ENCODE results near the gene SERINC5.
"Not testable (repeated sequence)": the region's sequence is repeated elsewhere in the genome, so short reads cannot be mapped to it uniquely, and the experiment has no call there.

Gene SERINC5

DNA sequence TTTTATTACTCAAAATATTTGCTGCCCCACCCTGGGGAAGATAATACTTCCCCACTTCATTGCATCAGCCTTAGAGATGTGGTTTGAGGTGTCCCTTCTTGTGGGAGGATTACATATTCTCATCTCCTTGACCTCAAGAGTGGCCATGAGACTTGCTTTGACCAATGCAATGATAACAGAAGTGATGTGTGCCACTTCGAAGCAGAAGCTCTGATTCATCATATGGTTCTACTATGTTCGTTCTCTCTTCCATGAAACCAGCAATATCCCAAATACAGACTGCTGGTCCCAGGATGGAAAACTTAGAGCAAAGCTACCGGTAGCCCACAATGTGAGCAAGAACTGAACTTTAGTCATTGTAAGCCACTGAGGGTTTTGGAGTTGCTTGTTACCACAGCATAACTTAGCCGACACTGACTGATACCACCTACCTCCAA lies 128.7 kb downstream of the SERINC5 start:
- no peak for DNase-seq

DNA sequence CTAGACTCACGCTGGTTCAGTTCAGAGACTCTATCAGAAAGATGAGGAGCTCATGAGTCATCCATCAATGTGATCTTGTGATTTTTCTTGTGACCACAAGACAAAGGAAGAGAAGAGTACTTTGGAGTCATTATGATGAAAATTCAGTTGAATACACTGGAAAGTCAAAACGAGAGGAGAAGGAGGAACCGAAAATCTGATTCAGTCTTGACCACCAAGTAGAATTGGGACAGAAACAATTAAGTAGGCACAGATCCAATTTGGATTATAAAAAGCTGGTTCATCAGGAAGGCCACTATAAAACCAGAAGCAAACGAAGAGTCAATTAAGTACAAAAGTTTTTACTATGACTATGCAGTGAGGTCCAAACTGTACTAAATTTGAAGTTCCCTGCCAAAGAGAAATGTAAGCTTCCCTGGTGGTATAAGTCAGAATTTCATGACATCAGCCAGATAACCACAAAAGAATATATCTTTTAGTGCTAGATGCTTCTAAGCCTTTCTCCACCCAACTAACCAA lies 129.8 kb downstream of the SERINC5 start:
- DNase-seq: peak; percentile 38

DNA sequence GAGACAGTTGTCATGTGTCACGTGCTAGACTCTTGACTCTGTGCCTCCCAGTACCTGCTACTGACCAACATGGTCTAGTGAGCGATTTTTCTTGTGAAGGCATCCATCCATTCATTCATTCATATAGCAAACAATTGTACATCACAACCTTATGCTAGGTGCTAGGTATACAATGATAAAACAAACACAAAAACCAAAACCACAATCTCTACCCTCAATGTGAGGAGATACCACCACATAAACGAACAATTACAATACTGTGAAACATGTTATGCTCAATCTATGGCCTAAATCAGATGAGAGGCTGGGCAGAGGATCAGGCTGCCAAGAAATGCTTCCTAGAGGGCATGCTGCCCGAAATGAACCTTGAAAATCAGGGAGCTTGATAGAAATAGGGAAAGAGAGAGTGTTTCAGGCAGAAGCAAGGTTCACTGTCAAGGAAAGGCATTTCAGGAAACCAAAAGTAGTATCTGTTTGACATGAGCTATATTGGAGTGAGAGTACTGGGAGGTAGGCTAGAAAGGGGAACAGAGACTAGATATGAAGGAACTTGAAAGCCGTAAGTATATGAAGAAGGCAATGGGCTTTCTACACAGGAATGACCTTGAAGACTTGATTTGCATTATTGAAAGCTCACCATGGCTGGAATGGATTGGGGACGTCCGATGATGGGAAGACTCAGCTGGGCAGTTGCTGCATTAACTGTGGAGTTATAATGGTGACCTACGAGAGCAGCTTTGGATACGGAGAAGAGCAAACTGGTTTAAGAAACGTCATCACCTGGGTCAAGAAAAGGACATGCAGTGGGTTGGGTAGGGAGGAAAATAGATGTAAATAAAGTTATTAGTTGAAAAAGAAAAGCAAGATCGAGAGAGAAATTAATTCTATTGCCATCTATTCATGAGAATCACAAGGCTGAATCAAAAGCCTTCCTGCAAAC lies 130.6 kb downstream of the SERINC5 start:
- no peak for DNase-seq

DNA sequence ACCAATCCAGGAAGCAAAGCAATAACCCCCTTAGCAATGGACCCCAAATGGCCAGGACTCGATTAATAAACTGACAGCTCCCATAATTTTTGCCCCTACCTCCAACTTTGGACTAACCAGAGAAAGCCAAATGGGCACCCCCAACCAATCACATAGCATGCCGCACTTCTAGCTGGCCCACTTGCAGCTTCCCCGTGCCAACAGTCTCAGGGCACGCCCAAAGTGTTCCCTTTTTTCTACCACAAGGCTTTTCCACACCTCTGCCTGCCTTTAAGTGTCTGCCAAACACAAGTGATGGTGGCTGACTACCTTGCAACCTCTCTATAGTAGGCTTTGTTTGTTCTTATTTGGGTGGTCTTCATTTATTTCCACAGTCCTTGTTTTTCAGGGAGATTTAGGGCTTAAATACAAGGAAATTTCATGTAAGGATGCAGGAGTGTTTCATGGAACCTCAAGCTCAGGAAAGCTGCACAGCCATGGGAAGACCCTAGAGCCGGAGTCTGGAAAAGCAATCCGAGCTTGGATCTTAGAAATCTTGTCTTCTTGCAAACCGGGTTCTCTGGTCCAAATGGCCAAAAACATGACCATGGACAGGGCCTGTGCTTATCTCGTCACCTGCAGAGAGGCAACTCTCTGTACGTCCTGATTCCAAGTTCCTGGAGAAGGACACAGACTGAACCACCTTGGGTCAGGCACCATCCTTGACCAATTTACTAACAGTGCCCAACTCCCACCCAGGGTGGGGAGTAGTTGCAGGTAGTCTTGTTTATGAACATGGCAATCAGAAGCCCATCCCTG lies 131.5 kb downstream of the SERINC5 start:
- DNase-seq: no peak

DNA sequence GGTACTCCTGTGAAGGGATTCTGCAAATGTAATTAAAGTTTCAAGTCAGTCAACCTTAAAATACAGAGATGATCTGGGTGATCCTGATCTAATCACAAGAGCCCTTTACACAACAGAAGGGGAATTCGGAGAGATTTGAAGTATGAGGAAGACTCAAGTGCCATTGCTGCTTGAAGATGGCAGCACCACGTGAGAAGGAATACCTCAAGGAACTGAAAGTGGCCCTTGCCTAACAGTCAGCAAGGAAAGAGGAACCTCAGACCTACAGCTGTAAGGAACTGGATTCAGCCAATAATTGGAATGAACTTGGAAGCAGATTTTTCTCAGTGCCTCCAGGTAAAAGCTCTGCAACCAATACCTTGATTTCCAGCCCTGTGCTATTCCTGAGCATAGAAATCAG lies 133.3 kb downstream of the SERINC5 start:
- DNase-seq: no peak

DNA sequence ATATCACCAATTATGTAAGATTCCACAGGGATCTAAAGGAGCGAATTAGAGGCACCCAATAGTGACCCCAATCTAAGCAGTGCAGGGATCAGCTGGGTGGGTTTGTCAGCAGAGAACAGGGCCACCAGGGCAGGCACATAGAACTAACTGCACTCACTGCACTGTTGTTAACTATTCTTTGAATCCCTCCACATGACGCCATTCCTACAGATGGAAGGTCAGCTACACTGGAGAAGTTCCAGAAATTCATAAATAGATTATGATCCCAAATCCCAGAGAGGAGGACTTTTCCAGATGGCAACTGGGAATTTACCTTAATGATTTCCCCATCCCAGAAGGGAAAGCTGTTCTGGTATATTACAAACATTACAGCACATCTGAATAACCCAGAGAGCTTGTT lies 136.5 kb downstream of the SERINC5 start:
- no peak for DNase-seq

DNA sequence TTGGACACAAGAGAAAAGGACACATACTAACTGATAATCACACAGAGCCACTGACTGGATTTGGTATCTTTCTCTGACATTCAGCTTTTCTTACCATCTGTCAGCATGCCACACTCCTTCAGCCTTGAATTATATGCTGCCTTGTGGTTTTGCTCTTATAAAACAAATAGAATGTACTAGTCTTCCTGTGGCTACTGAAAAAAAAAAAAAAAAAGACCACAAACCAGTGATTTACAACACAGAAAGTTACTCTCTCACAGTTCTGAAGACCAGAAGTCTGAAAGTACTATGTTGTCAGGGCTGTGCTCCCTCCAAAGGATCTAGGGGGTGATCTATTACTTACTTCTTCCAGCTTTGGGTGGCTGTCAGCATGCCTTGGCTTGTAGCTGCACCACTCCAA lies 138.4 kb downstream of the SERINC5 start:
- DNase-seq: no peak

DNA sequence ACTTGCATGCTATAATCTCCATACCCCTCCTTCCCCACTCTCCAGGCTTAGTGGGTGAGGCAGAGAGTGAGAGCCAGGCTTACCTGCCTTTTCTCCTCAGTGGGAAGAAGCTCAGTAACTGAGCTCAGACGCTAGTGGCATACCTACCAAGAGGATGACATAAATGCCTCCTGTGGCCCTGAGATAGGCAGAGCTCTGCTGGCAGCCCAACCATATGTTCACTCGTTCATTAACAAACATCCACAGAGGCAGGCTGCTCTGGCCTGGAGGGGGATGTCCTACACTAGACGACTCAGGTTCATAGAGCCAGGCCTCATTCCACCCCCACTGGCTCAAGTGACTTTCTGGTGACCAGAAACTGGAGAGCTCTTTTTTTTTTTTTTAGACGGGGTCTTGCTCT lies 139.4 kb downstream of the SERINC5 start:
- DNase-seq: no peak

DNA sequence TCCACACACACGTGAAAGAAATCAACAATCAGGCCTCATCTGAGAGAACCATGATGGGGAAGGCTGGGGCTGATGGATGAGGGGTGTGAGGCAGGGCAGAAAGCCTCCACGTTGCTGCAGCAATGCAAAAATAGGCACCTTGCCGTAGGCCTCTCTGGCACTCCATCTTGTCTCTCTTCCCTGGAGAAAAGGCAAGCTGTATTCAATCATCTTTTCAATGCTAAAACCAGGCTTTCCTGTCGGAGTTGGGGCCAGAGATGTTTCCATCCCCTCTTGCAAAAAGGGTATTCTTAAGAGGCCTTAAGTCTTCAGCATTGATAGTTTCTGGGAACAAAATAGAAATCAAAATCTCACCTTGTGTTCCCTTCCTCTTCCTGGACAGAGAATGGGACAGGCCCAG lies 139.8 kb downstream of the SERINC5 start:
- no peak for DNase-seq

DNA sequence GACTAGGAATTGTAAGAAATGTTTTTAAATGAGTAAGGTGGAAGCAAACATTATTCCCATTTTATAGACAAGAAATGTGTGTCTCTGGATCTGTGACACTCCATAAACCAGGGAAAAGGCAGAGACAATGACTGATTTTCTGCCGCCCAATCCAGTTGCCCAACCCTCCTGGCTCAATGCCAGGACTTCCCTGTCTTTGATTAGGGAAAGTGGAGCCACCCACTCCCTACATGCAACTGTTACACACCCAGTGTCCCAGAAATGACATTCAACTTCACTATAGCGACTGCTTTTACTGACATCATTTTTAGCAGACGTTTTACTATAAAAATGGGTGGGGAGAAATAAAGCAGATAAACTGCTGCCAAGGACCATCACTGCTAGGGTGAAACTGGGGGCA lies 141.0 kb downstream of the SERINC5 start:
- no peak for DNase-seq

DNA sequence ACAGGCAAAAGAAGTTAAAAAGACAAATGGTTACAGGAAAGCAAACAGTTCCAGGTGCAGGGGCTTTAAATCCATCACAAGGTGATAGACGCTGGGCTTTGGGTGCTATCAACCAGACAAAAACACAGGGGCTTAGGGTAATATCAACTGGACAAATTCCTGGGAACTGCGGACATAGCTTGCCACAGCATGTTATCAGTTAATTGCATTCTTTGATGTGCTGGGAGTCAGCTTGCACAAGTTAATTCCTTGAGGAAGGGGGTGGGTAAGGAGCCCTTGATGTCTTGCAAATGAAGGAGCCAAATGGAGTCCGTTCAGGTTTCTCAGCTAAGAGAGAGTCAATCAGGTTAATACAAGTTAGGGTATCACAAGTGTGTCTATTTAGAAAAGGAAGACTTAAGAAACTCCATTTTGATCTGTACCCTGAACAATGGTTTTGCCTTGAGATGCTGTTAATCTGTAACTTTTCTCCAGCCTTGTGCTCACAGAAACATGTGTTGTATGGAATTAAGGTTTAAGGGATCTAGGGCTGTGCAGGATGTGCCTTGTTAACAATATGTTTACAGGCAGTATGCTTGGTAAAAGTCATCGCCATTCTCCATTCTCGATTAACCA lies 144.4 kb downstream of the SERINC5 start:
- DNase-seq: not testable (repeated sequence)

DNA sequence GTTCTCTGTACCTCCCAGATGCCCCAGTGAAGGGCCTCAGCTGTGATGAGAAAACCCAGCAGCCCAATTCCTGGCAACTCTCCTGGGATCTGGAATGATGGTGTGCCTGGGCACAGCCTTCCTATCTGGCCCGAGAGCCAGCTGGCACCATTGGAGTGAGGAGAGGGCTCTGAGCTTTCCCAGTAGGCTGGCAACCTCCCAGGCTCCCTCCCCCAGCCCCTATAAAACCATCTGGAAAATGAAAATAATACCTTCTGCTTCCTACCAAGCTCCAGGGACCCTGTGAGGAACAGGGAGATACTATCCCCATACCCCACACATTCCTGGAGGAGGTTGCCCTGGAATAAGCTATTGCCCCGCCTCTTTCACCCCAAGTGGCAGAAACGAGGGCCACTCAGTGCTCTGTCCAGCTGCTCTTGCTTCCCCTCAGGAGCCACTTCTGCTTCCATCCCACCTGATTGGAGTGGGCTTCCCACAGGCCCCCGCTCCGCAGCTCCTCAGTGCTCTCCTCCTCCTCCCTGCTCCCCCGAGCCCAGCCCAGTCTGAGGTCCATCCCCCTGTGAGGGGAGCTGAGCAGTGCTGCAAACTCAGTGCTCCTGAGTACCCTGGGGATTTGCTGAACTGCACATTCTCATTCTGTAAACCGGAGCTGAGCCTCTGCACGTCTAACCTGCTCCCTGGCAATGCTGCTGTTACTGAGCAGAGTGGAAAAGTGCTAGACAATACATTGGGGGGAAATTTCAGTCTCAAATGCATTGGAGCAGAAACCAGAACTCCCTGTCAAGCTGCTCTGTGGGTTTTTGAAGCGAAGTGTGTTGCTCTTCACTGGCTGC lies 146.0 kb downstream of the SERINC5 start:
- no peak for DNase-seq

DNA sequence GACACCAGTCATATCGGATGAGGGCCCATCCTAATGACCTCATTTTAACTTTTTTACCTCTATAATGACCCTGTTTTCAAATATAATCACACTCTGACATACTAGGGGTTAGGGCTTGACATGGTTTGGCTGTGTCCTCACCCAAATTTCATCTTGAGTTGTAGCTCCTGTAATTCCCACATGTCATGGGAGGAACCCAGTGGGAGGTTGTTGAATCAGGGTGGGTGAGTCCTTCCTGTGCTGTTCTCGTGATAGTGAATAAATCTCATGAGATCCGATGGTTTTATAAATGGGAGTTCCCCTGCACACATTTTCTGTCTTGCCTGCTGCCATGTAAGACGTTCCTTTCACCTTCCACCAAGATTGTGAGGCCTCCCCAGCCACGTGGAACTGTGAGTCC lies 148.9 kb downstream of the SERINC5 start:
- DNase-seq: no peak

DNA sequence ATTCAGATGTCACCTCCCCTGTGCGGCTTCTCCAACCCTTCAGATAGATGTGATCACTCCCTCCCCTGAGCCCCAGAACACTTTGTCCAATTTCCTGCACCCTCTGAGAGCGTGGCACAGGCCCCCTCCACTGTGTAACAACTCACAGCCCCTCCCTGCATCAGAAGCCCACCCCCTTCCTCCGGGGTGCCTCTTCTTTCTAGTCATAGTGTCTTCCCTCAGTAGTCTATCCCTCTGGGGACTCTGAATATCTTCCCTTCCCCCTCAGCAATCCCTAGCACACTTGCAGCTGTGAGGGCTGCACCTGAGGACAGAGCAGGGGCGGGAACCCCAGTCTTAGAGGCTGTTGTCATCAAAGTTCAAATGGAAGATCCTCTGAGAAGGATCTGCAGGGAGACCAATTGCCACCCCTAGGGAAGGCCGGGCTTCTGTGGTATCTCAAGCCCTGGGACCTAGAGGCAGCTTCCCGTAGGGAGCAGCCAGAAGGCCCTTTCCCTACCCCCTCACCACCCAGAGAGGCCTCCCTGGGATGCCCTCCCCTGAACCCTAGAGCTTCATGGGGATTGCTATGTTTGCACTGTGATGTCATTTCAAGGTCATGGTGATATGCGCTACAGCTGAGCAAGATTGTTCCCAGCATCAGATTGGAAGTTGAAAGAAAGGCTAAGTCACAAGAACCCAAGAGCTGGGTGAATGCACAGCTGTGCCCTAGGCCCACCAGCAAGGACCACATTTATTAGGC lies 150.0 kb downstream of the SERINC5 start:
- no peak for DNase-seq

DNA sequence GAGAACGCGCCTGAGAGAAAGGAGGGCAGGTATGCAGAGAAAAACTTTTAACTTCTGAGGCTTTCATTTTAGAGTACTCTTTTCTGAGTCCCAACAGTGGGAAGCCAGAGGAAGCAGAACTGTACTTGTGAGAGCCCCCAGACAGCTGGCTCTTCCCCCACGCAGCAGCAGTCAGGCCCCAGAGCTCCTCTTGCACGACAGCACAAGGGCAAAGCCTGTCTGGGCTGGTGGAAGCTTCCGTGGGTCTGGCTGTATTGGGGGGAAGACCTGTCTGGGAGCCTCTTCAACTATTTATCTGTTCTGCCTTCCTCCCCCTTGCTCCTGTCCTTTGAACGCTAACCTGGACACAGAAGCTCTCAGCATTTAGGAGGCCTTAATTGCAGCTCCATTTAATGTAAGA lies 152.5 kb downstream of the SERINC5 start:
- DNase-seq: no peak

DNA sequence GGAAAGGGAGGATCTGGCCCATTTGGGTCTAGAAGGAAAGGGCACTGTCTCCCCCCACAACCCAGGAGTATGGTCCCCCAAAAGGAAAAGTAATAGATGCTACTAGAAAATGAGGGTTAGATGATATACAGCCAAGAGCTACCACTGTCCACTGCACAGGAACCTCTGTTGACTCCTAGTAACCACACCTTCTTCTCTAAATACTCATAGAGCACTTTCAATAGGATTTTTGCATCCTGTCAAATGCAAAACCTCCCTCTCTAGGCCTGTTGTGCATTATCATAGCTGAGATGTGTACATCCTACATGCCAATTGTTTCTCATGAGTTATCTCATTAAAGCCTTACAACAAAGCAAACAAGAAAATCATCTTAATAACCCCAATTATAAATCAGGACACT lies 153.9 kb downstream of the SERINC5 start:
- DNase-seq: no peak

DNA sequence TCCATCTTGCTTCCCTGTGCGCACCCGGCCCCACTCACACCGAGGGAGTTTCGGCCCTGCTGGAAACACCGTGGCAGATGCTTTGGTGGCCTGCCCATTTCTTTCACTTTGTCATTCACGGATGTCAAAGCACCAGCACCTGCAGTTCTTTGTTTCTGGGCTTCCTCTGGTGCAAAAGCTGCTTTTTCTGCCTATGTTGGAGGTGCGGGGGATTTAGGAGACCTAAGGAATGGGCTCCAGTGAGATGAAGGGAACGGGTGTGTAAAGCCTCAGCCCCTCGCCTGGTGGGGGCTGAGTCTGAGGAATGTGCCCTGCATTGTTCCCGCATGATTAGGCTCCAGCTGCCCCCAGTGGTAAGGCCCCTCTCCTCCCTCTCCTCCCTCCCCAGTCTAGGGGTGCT lies 158.4 kb downstream of the SERINC5 start:
- no peak for DNase-seq

DNA sequence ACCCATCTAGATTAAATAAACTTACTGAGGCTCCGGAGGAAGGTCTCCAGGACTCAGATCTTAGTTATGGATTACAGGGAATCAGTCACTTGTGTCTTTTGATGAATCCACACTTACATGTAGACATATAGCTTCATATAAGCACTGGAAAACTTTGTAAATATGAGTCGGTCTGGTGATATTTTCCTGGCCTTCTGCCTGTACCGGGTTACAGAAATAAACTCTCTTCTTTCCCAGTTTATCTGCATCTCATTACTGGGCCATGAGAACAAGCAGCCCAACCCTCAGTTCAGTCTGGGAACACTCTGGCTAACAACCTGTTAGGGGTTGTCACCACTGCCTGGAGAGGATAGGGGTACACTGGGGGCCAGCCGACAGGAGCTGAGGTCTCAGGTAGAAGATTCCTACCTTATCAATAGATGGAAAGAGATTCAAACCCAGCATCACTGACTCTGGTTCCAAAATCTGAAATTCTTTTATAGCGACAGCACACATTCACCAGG lies 161.6 kb downstream of the SERINC5 start:
- no peak for DNase-seq

DNA sequence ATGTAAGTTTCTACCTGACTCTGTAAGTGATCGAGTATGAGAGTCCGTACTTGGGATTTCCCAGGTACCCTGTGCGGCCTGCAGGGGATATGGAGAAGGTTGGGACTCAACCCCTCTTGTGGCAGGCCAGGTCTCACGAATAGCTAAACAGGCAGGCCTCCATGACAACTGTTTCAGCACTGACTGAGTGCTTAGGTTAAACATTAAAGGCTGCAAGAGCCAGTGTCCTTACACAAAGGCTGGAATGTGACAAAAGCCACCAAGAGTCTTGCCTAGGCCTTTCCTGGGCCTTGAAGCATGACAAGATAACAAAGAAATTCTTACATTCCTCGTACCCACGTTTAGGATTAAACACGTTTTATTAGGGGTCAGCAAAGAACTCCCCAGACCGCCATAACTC lies 162.1 kb downstream of the SERINC5 start:
- no peak for DNase-seq

DNA sequence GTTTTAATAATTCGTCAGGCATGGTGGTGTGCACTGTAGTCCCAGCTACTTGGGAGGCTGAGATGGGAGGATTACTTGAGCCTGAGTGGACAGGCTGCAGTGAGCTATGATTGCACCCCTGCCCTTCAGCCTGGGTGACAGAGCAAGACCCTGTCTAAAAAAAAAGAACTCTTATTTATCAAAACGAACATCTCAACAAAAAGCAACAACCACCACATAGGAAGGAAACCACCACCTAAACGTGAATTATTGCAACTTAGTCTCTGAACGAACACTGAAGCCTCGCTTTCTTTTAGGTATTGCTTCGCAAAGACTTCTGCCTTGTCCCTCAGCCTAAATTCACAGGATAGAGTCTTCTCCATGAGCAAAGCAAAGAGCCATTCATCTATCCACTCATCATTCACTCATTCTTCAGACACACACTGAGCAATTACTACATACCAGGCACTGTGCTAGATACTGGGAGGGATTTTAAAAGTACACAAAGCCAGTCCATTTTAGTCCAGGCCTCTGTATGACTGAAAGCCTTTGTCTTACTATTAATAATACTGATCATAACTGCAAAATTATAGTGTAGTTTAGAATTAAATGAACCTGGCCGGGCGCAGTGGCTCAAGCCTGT lies 163.3 kb downstream of the SERINC5 start:
- DNase-seq: no peak

DNA sequence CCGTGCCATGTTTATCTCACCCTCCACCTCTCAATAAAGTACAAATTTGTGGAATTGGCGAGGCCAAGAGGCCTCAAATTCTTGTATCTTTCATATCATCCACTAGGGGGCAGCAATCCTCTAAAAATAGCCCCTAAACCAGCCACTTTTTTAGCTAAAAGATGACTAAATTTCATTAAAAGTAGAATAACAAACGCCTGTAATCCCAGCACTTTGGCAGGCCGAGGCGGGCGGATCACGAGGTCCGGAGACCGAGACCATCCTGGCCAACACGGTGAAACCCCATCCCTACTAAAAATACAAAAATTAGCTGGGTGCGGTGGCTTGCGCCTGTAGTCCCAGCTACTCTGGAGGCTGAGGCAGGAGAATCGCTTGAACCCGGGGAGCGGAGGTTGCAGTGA lies 164.1 kb downstream of the SERINC5 start:
- DNase-seq: peak; percentile 75
